SK-N-SH (cell line): ENCODE results near the gene ARHGAP4. TPM values are rescaled to one million over a fixed set of nuclear protein-coding genes. Genes with fewer than 3 reads are reported as not detected.

ENCODE experiments used
- CTCF ChIA-PET: fragments of 300-600, 350-600 bp; formaldehyde crosslinking; extraction: SDS; loops from one replicate; lab custom pipeline; 2021; lab: Yijun Ruan, JAX
- POLR2A ChIA-PET: fragments of 350-600 bp; sonication (Branson Sonifier 250); formaldehyde crosslinking; extraction: SDS; loops from one replicate; lab custom pipeline; 2020; ENCODE audit warnings: antibody characterized with exemption, inconsistent platforms; lab: Yijun Ruan, JAX
- DNase-seq: peaks from one replicate; pipeline ENCODE4 v3.0.0; 2012
- H2AFZ ChIP-seq: fragments of 200-600 bp; sonication (generic); 2 replicates; pipeline ENCODE4 v1.8.1; 2016; ENCODE audit warnings: antibody characterized with exemption, mild to moderate bottlenecking, low read depth
- H3F3A ChIP-seq: fragments of 200-600 bp; sonication (generic); replicated peaks from 2 replicates; pipeline ENCODE3; 2016; ENCODE audit warnings: antibody characterized with exemption, mild to moderate bottlenecking; ENCODE audit not compliant: insufficient read depth
- H3K27ac ChIP-seq, 2 experiments: fragments of 200-500 bp in 1 of 2; fragments of 200-600 bp in 1 of 2; sonication (Bioruptor generic) in 1 of 2; sonication (generic), shearing (Covaris generic) in 1 of 2; 2 replicates each; pipeline versions ENCODE4 v1.5.1 to v1.6.1; 2014 to 2016; ENCODE audit warnings: low read depth in 2 of 2, inconsistent platforms in 1 of 2, low read length in 1 of 2, mild to moderate bottlenecking in 1 of 2, mixed read lengths in 1 of 2
- H3K27me3 ChIP-seq: fragments of 200-600 bp; sonication (generic), shearing (Covaris generic); 2 replicates; pipeline ENCODE4 v1.6.1; 2016; ENCODE audit warnings: mixed run types; ENCODE audit not compliant: insufficient read depth
- H3K36me3 ChIP-seq, 2 experiments: fragments of 200-500 bp in 1 of 2; fragments of 200-600 bp in 1 of 2; sonication (Bioruptor generic) in 1 of 2; sonication (generic) in 1 of 2; replicated peaks in 1 of 2; 2 replicates each; pipeline versions ENCODE3 to v1.5.1; 2014 to 2016; ENCODE audit warnings: low read length in 1 of 2, mild to moderate bottlenecking in 1 of 2; ENCODE audit not compliant: insufficient read depth in 2 of 2, control insufficient read depth in 1 of 2
- H3K4me1 ChIP-seq, 2 experiments: fragments of 200-500 bp in 1 of 2; fragments of 200-600 bp in 1 of 2; sonication (Bioruptor generic) in 1 of 2; sonication (generic), shearing (Covaris generic) in 1 of 2; 2 replicates each; pipeline versions ENCODE4 v1.5.1 to v1.6.1; 2014 to 2016; ENCODE audit warnings: low read depth in 1 of 2, low read length in 1 of 2, mixed run types in 1 of 2; ENCODE audit not compliant: insufficient read depth in 2 of 2, control insufficient read depth in 1 of 2
- H3K4me2 ChIP-seq: fragments of 200-600 bp; sonication (generic), shearing (Covaris generic); 2 replicates; pipeline ENCODE4 v1.6.1; 2017; ENCODE audit warnings: mixed run types
- H3K4me3 ChIP-seq, 2 experiments: fragments of 200-500 bp in 1 of 2; fragments of 200-600 bp in 1 of 2; sonication (Bioruptor generic) in 1 of 2; sonication (generic), shearing (Covaris generic) in 1 of 2; 2 replicates each; pipeline versions ENCODE4 v1.5.1 to v1.8.1; 2014 to 2016; ENCODE audit warnings: low read depth in 2 of 2, inconsistent platforms in 1 of 2, low read length in 1 of 2, mild to moderate bottlenecking in 1 of 2, mixed read lengths in 1 of 2, moderate library complexity in 1 of 2
- H3K79me2 ChIP-seq: fragments of 200-600 bp; sonication (generic); 2 replicates; pipeline ENCODE4 v1.8.1; 2017; ENCODE audit warnings: mild to moderate bottlenecking; ENCODE audit not compliant: insufficient read depth
- H3K9ac ChIP-seq: fragments of 200-600 bp; sonication (generic); 2 replicates; pipeline ENCODE4 v1.6.1; 2017; ENCODE audit warnings: mixed run types
- H3K9me2 ChIP-seq: fragments of 200-600 bp; sonication (generic); 2 replicates; pipeline ENCODE4 v1.6.1; 2017; ENCODE audit warnings: mixed run types
- H3K9me3 ChIP-seq: fragments of 200-600 bp; sonication (generic); 2 replicates; pipeline ENCODE4 v1.6.1; 2017; ENCODE audit warnings: mixed run types, mild to moderate bottlenecking, moderate library complexity
- H4K20me1 ChIP-seq: fragments of 200-600 bp; sonication (generic); 2 replicates; pipeline ENCODE4 v1.6.1; 2017; ENCODE audit warnings: mild to moderate bottlenecking, mixed run types; ENCODE audit not compliant: insufficient read depth
- CHD2 ChIP-seq: fragments of 150-350 bp; IDR thresholded peaks from 2 replicates; pipeline ENCODE4 v1.6.1; 2018; ENCODE audit warnings: low read length; ENCODE audit not compliant: partially characterized antibody
- ELF1 ChIP-seq: IDR thresholded peaks from 2 replicates; pipeline ENCODE4 v1.4.0; 2012
- EZH2phosphoT487 ChIP-seq: fragments of 200-600 bp; sonication (generic); IDR thresholded peaks from 2 replicates; pipeline ENCODE4 v1.6.1; 2017; ENCODE audit warnings: low read depth, mixed run types, mild to moderate bottlenecking, antibody characterized with exemption, moderate library complexity, borderline replicate concordance
- JUND ChIP-seq: IDR thresholded peaks from 2 replicates; pipeline ENCODE4 v1.4.0; 2012
- NFIC ChIP-seq: IDR thresholded peaks from 2 replicates; pipeline ENCODE4 v1.4.0; 2012; ENCODE audit warnings: borderline replicate concordance
- NRF1 ChIP-seq: IDR thresholded peaks from 2 replicates; pipeline ENCODE4 v1.6.1; 2012; ENCODE audit warnings: low read depth, mild to moderate bottlenecking, low read length
- RCOR1 ChIP-seq: fragments of 150-350 bp; IDR thresholded peaks from 2 replicates; pipeline ENCODE4 v1.6.1; 2017; ENCODE audit warnings: antibody characterized with exemption, low read length
- SIN3A ChIP-seq: IDR thresholded peaks from 2 replicates; pipeline ENCODE4 v1.6.1; 2012; ENCODE audit warnings: low read depth, mild to moderate bottlenecking, low read length, moderate library complexity, borderline replicate concordance
- SMC3 ChIP-seq: IDR thresholded peaks from 2 replicates; pipeline ENCODE4 v1.6.1; 2012; ENCODE audit warnings: low read depth, low read length, improper control_type of control experiment
- TAF1 ChIP-seq: IDR thresholded peaks from 2 replicates; pipeline ENCODE4 v1.6.1; 2012; ENCODE audit warnings: low read depth, mild to moderate bottlenecking, low read length, moderate library complexity, borderline replicate concordance
- TCF12 ChIP-seq: IDR thresholded peaks from 2 replicates; pipeline ENCODE4 v1.4.0; 2012
- TEAD4 ChIP-seq: IDR thresholded peaks from 2 replicates; pipeline ENCODE4 v1.4.0; 2012; ENCODE audit warnings: mild to moderate bottlenecking, borderline replicate concordance; ENCODE audit not compliant: insufficient read depth
- YY1 ChIP-seq: IDR thresholded peaks from 2 replicates; pipeline ENCODE4 v1.4.0; 2012; ENCODE audit warnings: low read depth, mild to moderate bottlenecking
- WGBS: methylation state at CpG from one replicate; pipeline ENCODE4 v1.1.6; 2017; ENCODE audit warnings: low lambda C conversion rate; 5-methylcytosine and 5-hydroxymethylcytosine counted together
- polyA plus RNA-seq, 3 experiments: library from polyadenylated mRNA; depleted of rRNA; stranded (reverse); fragments of >200 nt; gene quantifications; 2 replicates each; pipeline ENCODE4 v1.2.3, GENCODE V29; 2012
- TF ChIP-seq, protein P1 (sequence below): IDR thresholded peaks from 2 replicates; pipeline ENCODE4 v1.4.0; 2012; ENCODE audit warnings: low read depth, borderline replicate concordance
- TF ChIP-seq, protein P2 (sequence below): fragments of 150-350 bp; IDR thresholded peaks from 2 replicates; pipeline ENCODE4 v1.6.1; 2017; ENCODE audit warnings: antibody characterized with exemption, low read length, low read depth, borderline replicate concordance
- TF ChIP-seq, protein P3 (sequence below): IDR thresholded peaks from 2 replicates; pipeline ENCODE4; 2012
- TF ChIP-seq, protein P4 (sequence below): IDR thresholded peaks from 2 replicates; pipeline ENCODE4 v1.6.1; 2012; ENCODE audit warnings: mild to moderate bottlenecking, low read depth, low read length, moderate library complexity
- TF ChIP-seq, protein P5 (sequence below): fragments of 200-600 bp; sonication (generic); IDR thresholded peaks from 2 replicates; pipeline ENCODE4 v1.6.1; 2017; ENCODE audit warnings: antibody characterized with exemption, mild to moderate bottlenecking, moderate library complexity
- TF ChIP-seq, protein P6 (sequence below): fragments of 150-350 bp; IDR thresholded peaks from 2 replicates; pipeline ENCODE4 v1.6.1; 2016; ENCODE audit warnings: mild to moderate bottlenecking, low read depth, low read length

The ARHGAP4 gene
- polyA plus RNA-seq, 1 of the 3 experiments (the other 2 are of a cell fraction), result 1.6 TPM

DNA sequence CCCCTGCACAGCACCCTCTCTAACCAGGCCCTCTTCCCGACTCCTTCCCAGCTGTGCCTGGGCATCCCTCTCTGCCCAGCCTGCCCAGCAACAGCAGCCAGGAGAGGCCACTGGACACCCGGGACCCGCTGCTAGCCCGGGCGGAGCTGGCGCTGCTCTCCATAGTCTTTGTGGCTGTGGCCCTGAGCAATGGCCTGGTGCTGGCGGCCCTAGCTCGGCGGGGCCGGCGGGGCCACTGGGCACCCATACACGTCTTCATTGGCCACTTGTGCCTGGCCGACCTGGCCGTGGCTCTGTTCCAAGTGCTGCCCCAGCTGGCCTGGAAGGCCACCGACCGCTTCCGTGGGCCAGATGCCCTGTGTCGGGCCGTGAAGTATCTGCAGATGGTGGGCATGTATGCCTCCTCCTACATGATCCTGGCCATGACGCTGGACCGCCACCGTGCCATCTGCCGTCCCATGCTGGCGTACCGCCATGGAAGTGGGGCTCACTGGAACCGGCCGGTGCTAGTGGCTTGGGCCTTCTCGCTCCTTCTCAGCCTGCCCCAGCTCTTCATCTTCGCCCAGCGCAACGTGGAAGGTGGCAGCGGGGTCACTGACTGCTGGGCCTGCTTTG lies 20.5 kb downstream of the ARHGAP4 start:
- ChIA-PET POLR2A (no interaction called here), CTCF (interaction anchor here (1.4 to 9.3 kb wide), 2 partner anchors 18 to 41 kb away, joined by 3 to 130 read pairs; partner anchors contain the start of gene ARHGAP4)
- Histone ChIP-seq H3F3A (no peaks in the 10 kb centered on the region), H3K79me2 (no peaks in the 10 kb centered on the region), H3K4me3 (no peak overlapping the region), H3K27me3 (peaks cover 45% of the 10 kb centered on the region), H3K9me3 (no peaks in the 10 kb centered on the region), H2AFZ (no peak overlapping the region), H3K9ac (no peak overlapping the region), H3K27ac (no peak overlapping the region), H4K20me1 (no peaks in the 10 kb centered on the region), H3K4me2 (no peak overlapping the region), H3K4me1 (peaks cover 0 to 33% of the 10 kb centered on the region in 2 experiments; a peak in 1 of 4 replicates), H3K36me3 (no peaks in the 10 kb centered on the region), H3K9me2 (no peaks in the 10 kb centered on the region)
- peak; percentile 29 for DNase-seq
- TF ChIP-seq SMC3, result no peak
- no peak for TF ChIP-seq TCF12
- TF ChIP-seq JUND, result no peak
- TF ChIP-seq RCOR1, result no peak
- TF ChIP-seq, protein P1, sequence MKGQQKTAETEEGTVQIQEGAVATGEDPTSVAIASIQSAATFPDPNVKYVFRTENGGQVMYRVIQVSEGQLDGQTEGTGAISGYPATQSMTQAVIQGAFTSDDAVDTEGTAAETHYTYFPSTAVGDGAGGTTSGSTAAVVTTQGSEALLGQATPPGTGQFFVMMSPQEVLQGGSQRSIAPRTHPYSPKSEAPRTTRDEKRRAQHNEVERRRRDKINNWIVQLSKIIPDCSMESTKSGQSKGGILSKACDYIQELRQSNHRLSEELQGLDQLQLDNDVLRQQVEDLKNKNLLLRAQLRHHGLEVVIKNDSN, result no peak
- no peak for TF ChIP-seq CHD2
- TF ChIP-seq, protein P2, sequence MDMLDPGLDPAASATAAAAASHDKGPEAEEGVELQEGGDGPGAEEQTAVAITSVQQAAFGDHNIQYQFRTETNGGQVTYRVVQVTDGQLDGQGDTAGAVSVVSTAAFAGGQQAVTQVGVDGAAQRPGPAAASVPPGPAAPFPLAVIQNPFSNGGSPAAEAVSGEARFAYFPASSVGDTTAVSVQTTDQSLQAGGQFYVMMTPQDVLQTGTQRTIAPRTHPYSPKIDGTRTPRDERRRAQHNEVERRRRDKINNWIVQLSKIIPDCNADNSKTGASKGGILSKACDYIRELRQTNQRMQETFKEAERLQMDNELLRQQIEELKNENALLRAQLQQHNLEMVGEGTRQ, result no peak
- TF ChIP-seq, protein P3, sequence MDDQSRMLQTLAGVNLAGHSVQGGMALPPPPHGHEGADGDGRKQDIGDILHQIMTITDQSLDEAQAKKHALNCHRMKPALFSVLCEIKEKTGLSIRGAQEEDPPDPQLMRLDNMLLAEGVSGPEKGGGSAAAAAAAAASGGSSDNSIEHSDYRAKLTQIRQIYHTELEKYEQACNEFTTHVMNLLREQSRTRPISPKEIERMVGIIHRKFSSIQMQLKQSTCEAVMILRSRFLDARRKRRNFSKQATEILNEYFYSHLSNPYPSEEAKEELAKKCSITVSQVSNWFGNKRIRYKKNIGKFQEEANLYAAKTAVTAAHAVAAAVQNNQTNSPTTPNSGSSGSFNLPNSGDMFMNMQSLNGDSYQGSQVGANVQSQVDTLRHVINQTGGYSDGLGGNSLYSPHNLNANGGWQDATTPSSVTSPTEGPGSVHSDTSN, result no peak
- no peak for TF ChIP-seq NRF1
- TF ChIP-seq ELF1, result no peak
- TF ChIP-seq SIN3A, result no peak
- no peak for TF ChIP-seq TEAD4
- no peak for TF ChIP-seq TAF1
- TF ChIP-seq YY1, result no peak
- TF ChIP-seq EZH2phosphoT487, result no peak
- TF ChIP-seq, protein P4, sequence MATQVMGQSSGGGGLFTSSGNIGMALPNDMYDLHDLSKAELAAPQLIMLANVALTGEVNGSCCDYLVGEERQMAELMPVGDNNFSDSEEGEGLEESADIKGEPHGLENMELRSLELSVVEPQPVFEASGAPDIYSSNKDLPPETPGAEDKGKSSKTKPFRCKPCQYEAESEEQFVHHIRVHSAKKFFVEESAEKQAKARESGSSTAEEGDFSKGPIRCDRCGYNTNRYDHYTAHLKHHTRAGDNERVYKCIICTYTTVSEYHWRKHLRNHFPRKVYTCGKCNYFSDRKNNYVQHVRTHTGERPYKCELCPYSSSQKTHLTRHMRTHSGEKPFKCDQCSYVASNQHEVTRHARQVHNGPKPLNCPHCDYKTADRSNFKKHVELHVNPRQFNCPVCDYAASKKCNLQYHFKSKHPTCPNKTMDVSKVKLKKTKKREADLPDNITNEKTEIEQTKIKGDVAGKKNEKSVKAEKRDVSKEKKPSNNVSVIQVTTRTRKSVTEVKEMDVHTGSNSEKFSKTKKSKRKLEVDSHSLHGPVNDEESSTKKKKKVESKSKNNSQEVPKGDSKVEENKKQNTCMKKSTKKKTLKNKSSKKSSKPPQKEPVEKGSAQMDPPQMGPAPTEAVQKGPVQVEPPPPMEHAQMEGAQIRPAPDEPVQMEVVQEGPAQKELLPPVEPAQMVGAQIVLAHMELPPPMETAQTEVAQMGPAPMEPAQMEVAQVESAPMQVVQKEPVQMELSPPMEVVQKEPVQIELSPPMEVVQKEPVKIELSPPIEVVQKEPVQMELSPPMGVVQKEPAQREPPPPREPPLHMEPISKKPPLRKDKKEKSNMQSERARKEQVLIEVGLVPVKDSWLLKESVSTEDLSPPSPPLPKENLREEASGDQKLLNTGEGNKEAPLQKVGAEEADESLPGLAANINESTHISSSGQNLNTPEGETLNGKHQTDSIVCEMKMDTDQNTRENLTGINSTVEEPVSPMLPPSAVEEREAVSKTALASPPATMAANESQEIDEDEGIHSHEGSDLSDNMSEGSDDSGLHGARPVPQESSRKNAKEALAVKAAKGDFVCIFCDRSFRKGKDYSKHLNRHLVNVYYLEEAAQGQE, result no peak
- TF ChIP-seq, protein P5, sequence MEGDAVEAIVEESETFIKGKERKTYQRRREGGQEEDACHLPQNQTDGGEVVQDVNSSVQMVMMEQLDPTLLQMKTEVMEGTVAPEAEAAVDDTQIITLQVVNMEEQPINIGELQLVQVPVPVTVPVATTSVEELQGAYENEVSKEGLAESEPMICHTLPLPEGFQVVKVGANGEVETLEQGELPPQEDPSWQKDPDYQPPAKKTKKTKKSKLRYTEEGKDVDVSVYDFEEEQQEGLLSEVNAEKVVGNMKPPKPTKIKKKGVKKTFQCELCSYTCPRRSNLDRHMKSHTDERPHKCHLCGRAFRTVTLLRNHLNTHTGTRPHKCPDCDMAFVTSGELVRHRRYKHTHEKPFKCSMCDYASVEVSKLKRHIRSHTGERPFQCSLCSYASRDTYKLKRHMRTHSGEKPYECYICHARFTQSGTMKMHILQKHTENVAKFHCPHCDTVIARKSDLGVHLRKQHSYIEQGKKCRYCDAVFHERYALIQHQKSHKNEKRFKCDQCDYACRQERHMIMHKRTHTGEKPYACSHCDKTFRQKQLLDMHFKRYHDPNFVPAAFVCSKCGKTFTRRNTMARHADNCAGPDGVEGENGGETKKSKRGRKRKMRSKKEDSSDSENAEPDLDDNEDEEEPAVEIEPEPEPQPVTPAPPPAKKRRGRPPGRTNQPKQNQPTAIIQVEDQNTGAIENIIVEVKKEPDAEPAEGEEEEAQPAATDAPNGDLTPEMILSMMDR, result no peak
- TF ChIP-seq, protein P6, sequence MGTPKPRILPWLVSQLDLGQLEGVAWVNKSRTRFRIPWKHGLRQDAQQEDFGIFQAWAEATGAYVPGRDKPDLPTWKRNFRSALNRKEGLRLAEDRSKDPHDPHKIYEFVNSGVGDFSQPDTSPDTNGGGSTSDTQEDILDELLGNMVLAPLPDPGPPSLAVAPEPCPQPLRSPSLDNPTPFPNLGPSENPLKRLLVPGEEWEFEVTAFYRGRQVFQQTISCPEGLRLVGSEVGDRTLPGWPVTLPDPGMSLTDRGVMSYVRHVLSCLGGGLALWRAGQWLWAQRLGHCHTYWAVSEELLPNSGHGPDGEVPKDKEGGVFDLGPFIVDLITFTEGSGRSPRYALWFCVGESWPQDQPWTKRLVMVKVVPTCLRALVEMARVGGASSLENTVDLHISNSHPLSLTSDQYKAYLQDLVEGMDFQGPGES, result no peak
- TF ChIP-seq NFIC, result no peak
- WGBS, result 56% methylated on average over 13 of the region's 32 CpGs
